Large intestine (tissue), 3 donors: ENCODE results near the gene AFAP1. TPM values are rescaled to one million over a fixed set of nuclear protein-coding genes. Genes with fewer than 3 reads are reported as not detected.

Source experiments
- DNase-seq, 2 donors: peaks; one replicate each; pipeline versions ENCODE4 v3.0.0 to v3.0.0-alpha.2; 2013
- H3K27ac ChIP-seq: one replicate; pipeline ENCODE4 v1.5.1; 2013; ENCODE audit warnings: low read length
- H3K27me3 ChIP-seq: 2 replicates; pipeline ENCODE4 v1.6.1; 2013; ENCODE audit warnings: low read length; ENCODE audit not compliant: control insufficient read depth, insufficient read depth
- H3K36me3 ChIP-seq: 2 replicates; pipeline ENCODE4 v1.6.1; 2013; ENCODE audit warnings: low read length; ENCODE audit not compliant: control insufficient read depth, insufficient read depth
- H3K4me1 ChIP-seq: one replicate; pipeline ENCODE4 v1.6.1; 2013; ENCODE audit warnings: low read length; ENCODE audit not compliant: control insufficient read depth, insufficient read depth
- H3K4me3 ChIP-seq: one replicate; pipeline ENCODE4 v1.5.1; 2013; ENCODE audit warnings: low read length
- H3K9me3 ChIP-seq: one replicate; pipeline ENCODE4 v1.6.1; 2013; ENCODE audit warnings: mild to moderate bottlenecking, low read depth, low read length, moderate library complexity; ENCODE audit not compliant: control insufficient read depth
- WGBS: methylation state at CpG from one replicate; pipeline ENCODE4 v1.1.5; 2013; ENCODE audit warnings: low lambda C conversion rate; ENCODE audit not compliant: insufficient coverage; 5-methylcytosine and 5-hydroxymethylcytosine counted together
- polyA plus RNA-seq: library from polyadenylated mRNA; unstranded; fragments of 120-200 nt; gene quantifications from one replicate; pipeline ENCODE4 v1.2.1, GENCODE V29; 2013

The AFAP1 gene
- polyA plus RNA-seq, 1 donor = 19.3 TPM

DNA sequence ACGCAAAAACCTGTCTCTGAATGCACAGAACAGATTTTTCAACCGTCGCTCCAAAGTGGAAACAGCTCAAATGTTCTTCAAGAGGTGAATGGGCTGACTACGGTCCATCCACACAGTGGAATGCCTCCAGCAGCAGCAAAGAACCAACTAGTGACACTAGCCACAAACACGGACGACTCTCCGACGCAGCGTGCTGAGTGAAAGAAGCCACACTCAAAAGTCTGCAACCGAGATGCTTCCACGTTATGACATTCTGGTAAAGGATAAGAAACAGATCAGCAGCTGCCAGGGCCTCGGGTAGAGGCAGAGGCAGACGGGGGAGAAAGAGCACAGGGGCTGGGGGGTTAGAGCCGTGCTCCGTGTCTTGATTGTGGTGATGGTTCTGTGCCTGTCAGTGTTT lies 125.2 kb downstream of the AFAP1 start:
- Histone ChIP-seq H3K36me3 (peaks cover 43% of the 10 kb centered on the region), H3K27ac (no peak overlapping the region), H3K27me3 (no peaks in the 10 kb centered on the region), H3K9me3 (no peaks in the 10 kb centered on the region), H3K4me3 (no peak overlapping the region), H3K4me1 (peaks cover 30% of the 10 kb centered on the region)
- WGBS = 97% methylated on average over 5 of the region's 15 CpGs
- DNase-seq = no peak

DNA sequence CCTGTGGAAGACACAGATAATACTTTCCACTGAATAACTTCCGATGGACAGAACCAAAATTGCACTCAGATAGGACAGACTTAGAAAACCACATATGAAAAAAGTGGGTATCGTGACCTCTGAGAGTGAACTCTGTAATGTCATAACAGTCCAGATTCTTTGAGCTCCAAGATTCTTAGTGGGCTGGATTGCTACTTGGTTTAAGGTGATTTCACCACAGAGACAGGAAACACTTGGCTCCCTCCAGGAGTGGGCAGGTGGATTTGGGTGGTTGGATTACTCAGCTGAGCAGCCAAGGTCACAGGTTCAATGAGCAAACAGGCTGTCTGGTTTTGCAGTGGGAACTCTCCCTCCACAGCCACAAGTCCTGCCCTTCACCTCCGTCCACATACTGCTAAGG lies 126.0 kb downstream of the AFAP1 start:
- no peak for DNase-seq
- no peaks in the 10 kb centered on the region for H3K9me3 ChIP-seq
- no peak overlapping the region for H3K4me3 ChIP-seq
- peaks cover 45% of the 10 kb centered on the region for H3K36me3 ChIP-seq
- H3K4me1 ChIP-seq = peaks cover 22% of the 10 kb centered on the region
- H3K27me3 ChIP-seq = no peaks in the 10 kb centered on the region
- 100% methylated on average over 1 of the region's 3 CpGs for WGBS
- no peak overlapping the region for H3K27ac ChIP-seq

DNA sequence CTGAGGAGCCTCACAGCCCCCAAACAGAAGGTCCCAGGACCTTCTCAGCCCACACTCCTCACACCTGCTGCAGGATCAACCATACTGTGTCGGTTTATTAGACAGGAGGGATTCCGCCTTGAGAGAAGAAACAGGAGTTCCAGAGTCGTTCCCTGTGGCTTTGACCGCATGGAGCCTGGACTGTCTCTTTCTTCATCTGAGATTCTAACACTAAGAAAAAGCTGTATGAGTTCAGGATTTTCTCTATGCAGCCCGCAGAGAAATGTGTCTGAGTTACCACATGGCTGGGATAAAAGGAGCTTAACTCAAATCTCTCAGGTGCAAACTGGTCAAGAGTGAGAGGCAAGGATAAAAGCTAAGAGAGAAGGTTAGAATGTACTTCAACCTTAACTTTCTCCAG lies 126.7 kb downstream of the AFAP1 start:
- no peaks in the 10 kb centered on the region for H3K27me3 ChIP-seq
- H3K4me1 ChIP-seq = peaks cover 16% of the 10 kb centered on the region
- no CpG with 5 or more reads among the region's 5 CpGs for WGBS
- DNase-seq = no peak
- peak overlapping the region; percentile 9 for H3K27ac ChIP-seq
- H3K9me3 ChIP-seq = no peaks in the 10 kb centered on the region
- H3K36me3 ChIP-seq = peaks cover 46% of the 10 kb centered on the region
- H3K4me3 ChIP-seq = no peak overlapping the region

DNA sequence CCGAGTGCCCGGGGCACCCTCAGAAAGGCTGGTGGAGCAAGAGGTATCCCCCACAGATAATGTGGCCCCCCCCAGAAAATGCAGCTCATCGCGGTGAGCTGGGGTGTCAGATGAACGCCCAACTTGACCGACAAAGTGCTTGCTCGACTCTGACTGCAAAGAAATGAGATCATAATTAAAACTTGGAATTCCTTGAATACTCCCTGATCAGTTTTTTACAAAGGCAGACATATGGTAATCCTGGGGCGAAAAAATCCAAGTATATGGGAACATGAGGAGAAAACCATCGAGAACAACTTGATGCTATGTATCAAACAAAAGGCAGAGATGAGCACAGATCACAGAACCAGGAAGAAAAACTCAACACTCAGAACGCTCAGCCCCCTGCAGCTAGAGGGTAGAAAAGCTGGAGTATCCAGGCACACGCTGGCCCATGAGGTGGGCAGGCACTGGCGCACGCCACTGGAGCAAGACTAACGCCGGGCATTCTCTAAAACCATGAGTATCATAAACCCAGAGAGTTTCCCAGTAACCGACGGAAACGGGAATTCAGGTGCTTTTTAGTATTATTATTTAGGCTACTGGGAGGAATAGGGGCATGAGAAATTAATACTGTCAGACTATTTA lies 127.3 kb downstream of the AFAP1 start:
- Histone ChIP-seq H3K36me3 (peaks cover 52% of the 10 kb centered on the region), H3K4me1 (peaks cover 16% of the 10 kb centered on the region)
- 90% methylated on average over 2 of the region's 18 CpGs for WGBS

DNA sequence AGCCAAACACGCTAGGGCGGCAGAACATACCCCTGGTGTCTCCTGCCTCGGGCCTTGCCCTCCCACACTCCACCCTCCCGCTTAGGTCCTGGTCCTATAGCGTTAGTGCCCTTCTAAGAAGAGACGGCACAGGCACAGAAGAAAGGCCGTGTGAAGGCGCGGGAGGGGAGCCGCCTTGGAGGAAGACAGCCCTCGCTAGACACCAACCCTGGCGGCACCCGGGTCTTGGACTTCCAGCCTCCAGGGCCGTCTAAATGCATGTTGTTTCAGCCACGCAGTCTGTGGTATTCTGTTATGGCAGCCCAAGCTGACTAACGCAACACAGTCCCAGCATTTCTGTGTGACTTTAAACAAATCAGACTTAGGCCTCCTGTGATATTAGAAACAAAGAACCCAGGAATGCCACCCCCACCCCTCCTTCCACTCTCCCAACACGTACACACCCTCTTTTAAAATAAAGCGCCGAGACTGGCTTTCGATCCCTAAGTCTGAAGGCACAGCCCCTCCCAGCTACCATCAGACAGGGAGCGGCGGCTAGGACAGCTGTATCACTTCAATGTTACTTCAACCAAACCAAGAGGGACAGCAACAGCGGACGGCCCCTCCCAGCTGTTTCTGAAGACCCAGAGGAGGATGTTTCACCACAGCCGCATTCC lies 128.0 kb downstream of the AFAP1 start:
- peak; percentile 67 to 89 for DNase-seq
- H3K4me1 ChIP-seq = peaks cover 16% of the 10 kb centered on the region
- peaks cover 48% of the 10 kb centered on the region for H3K36me3 ChIP-seq
- H3K27ac ChIP-seq = peak overlapping the region; percentile 54
- WGBS = 40% methylated on average over 1 of the region's 25 CpGs
- H3K27me3 ChIP-seq = no peaks in the 10 kb centered on the region
- H3K4me3 ChIP-seq = no peak overlapping the region
- H3K9me3 ChIP-seq = no peaks in the 10 kb centered on the region

More for the DNA sequence above, 127.3 kb downstream of the AFAP1 start:
- H3K9me3 ChIP-seq = no peaks in the 10 kb centered on the region
- no peaks in the 10 kb centered on the region for H3K27me3 ChIP-seq
- H3K27ac ChIP-seq = peak overlapping the region; percentile 54
- DNase-seq = no peak
- no peak overlapping the region for H3K4me3 ChIP-seq

DNA sequence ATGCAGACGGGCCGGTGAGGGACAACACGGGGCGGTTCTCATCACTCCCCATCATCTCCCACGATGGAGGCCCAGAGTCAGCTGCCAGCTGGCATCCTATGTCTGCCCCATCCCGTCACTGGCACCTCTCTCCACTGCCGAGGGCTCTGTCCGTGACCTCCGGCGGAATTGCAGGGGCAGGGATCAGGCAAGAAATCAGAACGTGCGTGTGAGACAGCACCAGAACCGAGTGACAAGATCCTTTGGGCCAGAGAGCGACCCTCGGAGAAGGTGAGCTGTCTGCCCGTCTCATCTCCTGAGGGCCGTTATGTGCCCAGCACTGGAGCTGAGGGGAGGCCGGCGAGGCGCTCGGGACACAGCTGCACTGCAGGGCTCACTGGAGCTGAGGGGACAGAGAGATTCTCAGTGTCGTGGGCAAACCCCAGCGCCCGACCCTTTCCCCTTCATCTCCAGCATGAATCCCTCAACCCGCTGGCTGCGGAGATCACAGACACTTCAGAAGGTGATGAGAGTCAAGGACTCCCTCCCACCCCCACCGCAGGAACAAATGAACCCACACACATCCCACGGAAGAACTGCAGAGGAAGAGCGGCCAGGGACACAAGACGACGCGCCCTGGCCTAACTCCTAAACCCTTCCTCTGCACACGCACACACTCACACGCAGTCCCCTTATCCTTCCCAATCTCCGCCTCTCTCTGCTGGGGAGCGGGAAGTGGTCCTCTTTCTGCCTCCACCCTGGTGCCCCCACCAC lies 128.7 kb downstream of the AFAP1 start:
- no peak overlapping the region for H3K4me3 ChIP-seq
- H3K9me3 ChIP-seq = no peaks in the 10 kb centered on the region
- peaks cover 20% of the 10 kb centered on the region for H3K4me1 ChIP-seq
- peak overlapping the region; percentile 54 for H3K27ac ChIP-seq
- no peaks in the 10 kb centered on the region for H3K27me3 ChIP-seq
- peaks cover 48% of the 10 kb centered on the region for H3K36me3 ChIP-seq
- WGBS = no CpG with 5 or more reads among the region's 36 CpGs
- no peak for DNase-seq

DNA sequence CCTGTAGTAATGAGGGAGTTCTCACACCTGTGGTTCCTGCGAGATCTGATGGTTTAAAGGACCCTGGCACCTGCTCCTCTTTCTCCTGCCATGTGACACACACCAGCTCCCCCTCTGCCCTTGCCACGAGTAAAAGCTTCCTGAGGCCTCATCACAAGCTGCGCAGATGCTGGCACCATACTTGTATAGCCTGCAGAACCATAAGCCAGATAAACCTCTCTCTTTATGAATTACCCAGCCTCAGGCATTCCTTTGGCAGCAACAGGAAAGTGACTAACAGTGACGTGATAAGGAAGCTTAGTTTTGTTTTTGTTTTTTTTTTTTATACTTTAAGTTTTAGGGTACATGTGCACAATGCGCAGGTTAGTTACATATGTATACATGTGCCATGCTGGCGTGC lies 130.9 kb downstream of the AFAP1 start:
- WGBS = no CpG with 5 or more reads among the region's 6 CpGs

DNA sequence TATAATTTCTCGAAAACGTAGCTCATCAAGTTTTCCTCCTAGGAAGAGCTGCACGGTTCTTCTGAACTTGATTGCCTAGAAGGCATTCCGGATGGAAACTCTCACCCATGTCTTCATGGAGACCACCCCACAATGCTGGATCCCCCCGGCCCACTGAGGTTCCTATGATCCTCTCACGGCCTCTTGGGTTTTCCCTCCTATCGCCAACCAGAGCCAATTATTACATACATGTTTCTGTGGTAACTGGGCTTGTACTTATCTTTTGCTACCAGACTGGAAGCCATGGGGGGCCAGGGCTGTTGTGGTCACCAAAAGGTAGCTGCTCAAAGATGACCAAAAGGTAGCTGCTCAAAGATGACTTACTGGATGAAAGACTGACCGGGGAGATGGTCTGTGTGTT lies 131.5 kb downstream of the AFAP1 start:
- no CpG with 5 or more reads among the region's 8 CpGs for WGBS
- Histone ChIP-seq H3K4me3 (no peak overlapping the region), H3K4me1 (peaks cover 21% of the 10 kb centered on the region), H3K27ac (no peak overlapping the region), H3K36me3 (peaks cover 34% of the 10 kb centered on the region), H3K27me3 (no peaks in the 10 kb centered on the region), H3K9me3 (no peaks in the 10 kb centered on the region)
- no peak for DNase-seq

More for the DNA sequence above, 130.9 kb downstream of the AFAP1 start:
- Histone ChIP-seq H3K4me3 (no peak overlapping the region), H3K27ac (no peak overlapping the region), H3K36me3 (peaks cover 33% of the 10 kb centered on the region), H3K27me3 (no peaks in the 10 kb centered on the region), H3K4me1 (peaks cover 21% of the 10 kb centered on the region), H3K9me3 (no peaks in the 10 kb centered on the region)
- DNase-seq = no peak

DNA sequence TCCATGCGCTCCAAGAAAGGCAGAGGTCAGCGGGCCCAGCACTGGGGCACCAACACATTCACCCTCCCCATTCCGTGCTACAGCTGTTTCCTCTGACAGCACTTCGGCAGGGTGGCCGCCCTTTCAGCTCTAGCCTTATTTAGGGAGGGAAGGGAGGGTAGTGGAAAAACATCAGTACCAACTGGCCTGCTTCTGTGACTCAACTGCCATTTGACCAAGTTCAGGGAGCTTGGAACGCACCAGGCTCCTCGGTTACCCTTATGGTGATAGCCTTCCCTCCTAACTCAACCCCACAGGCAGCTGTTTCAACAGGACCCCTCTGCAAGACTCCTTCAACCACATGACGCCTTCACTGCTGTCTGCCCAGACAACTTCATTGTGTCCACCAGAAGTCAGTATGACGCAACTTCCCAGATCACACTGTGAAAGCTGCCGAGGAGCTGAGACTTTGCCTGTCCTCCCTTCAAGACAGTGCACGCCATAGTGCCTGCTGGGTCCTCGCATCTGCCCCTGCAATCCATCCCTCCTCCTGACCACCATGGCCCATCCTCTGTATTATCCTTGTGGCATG lies 132.2 kb downstream of the AFAP1 start:
- H3K36me3 ChIP-seq = peaks cover 34% of the 10 kb centered on the region
- no CpG with 5 or more reads among the region's 12 CpGs for WGBS
- H3K27ac ChIP-seq = peak overlapping the region; percentile 69
- no peaks in the 10 kb centered on the region for H3K27me3 ChIP-seq
- DNase-seq = no peak
- H3K9me3 ChIP-seq = no peaks in the 10 kb centered on the region
- no peak overlapping the region for H3K4me3 ChIP-seq
- peaks cover 21% of the 10 kb centered on the region for H3K4me1 ChIP-seq

DNA sequence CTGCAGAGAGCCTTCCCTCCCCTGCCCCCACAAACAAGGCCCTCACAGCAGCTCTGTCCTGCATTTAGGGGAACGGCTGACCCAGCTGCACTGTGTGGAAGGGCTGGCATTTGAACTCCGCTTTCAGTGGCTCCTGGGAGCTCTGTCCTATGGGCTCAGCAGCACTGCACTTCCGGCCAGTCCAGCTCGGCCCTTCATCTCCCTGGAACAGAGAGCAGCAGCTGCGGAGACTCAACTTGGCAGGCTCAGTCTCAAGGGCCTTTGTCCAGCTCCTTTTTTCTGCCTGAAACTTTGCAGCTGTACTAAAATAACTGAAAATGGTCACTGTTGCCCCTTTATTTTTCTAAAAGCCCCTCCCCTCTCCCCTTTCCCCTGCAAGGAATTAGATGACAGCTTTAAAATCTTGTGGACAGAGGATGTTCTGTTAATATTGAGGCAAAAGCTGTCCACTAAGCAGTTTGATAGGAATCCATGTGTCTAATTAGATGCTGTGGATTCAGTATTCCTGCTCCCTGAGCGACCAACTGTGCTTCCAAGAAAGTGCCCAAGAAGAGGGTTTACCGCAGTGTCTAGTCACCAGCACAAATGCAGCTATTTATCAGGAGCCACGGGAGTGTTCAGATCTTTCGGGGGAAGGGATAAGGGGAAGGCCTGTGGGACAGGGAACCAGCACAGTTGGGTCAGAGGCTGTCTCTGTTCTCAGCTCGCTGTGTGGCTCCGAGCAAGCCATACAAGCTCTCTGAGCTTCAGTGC lies 133.1 kb downstream of the AFAP1 start:
- H3K27ac ChIP-seq = peak overlapping the region; percentile 69
- peaks cover 34% of the 10 kb centered on the region for H3K36me3 ChIP-seq
- no peaks in the 10 kb centered on the region for H3K27me3 ChIP-seq
- DNase-seq = peak in 1 of 2 donors; percentile 54
- H3K4me1 ChIP-seq = peaks cover 17% of the 10 kb centered on the region
- no peaks in the 10 kb centered on the region for H3K9me3 ChIP-seq
- no peak overlapping the region for H3K4me3 ChIP-seq
- WGBS = no CpG with 5 or more reads among the region's 11 CpGs
